ENCODE data around the gene NOVA2.

The NOVA2 gene

DNA sequence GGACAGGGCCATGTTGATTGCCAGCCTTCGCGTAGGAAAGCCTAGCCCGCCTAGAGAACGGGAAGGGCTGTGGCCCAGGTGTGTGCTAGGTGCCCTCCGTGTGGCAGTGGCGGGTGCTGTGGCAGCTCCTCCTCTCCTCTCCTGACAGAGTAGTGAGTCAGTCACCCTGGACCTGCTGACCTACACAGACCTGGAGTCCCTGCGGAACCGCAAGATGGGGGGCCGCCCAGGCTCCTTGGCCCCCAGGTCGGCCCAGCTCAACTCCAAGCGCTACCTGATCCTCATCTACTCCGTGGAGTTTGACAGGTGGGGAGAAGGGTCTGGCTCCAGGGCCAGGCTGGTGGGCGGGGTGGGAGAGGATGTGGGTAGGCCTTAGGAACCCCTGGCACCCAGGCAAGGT is 32.7 kb upstream of the NOVA2 start:
- Histone ChIP-seq H3F3A (ENCODE audit: control insufficient read depth, insufficient read depth) (no peaks in the 10 kb centered on the region), H4K20me1 (ENCODE audit: control insufficient read depth, insufficient read depth, low read depth, low read length) (0 out of 2 replicates have a peak, but pooled peaks cover 5% of the 10 kb centered on the region), H3K27ac (ENCODE audit: low read depth, low read length) (no peak overlapping the region), H3K4me3 (ENCODE audit: low read length) (no peak overlapping the region), H3K79me2 (ENCODE audit: control insufficient read depth, low read length) (no peaks in the 10 kb centered on the region), H3K36me3 (ENCODE audit: control insufficient read depth, low read length) (peaks cover 9% of the 10 kb centered on the region; the same call in 1 of the 2 replicates), H3K4me2 (ENCODE audit: low read length) (no peak overlapping the region), H3K4me1 (ENCODE audit: control insufficient read depth, low read length) (0 out of 2 replicates have a peak, but pooled peaks cover 3% of the 10 kb centered on the region), H3K9me2 (replicated peaks; ENCODE audit: control insufficient read depth, low read length) (no peaks in the 10 kb centered on the region), H3K27me3 (ENCODE audit: control insufficient read depth, low read length) (no peaks in the 10 kb centered on the region), H3K9me3 (ENCODE audit: control insufficient read depth, insufficient read depth, low read length) (no peaks in the 10 kb centered on the region)
- TF ChIP-seq, protein P1, sequence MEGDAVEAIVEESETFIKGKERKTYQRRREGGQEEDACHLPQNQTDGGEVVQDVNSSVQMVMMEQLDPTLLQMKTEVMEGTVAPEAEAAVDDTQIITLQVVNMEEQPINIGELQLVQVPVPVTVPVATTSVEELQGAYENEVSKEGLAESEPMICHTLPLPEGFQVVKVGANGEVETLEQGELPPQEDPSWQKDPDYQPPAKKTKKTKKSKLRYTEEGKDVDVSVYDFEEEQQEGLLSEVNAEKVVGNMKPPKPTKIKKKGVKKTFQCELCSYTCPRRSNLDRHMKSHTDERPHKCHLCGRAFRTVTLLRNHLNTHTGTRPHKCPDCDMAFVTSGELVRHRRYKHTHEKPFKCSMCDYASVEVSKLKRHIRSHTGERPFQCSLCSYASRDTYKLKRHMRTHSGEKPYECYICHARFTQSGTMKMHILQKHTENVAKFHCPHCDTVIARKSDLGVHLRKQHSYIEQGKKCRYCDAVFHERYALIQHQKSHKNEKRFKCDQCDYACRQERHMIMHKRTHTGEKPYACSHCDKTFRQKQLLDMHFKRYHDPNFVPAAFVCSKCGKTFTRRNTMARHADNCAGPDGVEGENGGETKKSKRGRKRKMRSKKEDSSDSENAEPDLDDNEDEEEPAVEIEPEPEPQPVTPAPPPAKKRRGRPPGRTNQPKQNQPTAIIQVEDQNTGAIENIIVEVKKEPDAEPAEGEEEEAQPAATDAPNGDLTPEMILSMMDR (IDR thresholded peaks at IDR 0.05; ENCODE audit: low read depth, low read length, poor library complexity, severe bottlenecking): no peak
- TF ChIP-seq EZH2phosphoT487 (IDR thresholded peaks at IDR 0.05; ENCODE audit: borderline replicate concordance, low read length): no peak

DNA sequence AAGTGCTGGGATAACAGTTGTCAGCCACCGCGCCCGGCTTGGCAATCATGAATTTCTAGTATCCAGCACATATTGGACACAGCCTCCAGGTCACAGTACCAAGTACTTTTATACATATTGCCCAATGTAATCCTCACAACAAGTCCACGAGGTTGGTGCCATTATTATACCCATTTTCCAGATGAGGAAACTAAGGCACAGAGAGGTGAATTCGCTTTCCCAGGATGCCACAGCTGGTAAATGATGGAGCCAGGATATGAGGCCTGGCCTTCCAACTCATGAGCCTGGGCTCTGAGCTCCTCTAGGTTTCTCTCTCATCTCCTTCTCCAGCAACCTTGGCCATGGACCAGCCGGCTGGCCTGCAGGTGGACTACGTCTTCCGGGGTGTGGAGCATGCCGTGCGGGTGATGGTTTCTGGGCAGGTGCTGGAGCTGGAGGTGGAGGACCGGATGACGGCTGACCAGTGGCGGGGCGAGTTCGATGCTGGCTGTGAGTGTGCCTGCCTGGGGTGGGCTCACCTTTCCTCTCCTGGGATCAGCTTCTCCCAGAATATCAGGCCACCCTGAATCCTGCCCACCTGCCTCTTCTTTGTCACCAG is 29.1 kb upstream of the NOVA2 start:
- Histone ChIP-seq H3K4me2 (ENCODE audit: low read length) (no peak overlapping the region), H3K27me3 (ENCODE audit: control insufficient read depth, low read length) (no peaks in the 10 kb centered on the region), H3K79me2 (ENCODE audit: control insufficient read depth, low read length) (no peaks in the 10 kb centered on the region), H3K27ac (ENCODE audit: low read depth, low read length) (no peak overlapping the region), H3F3A (ENCODE audit: control insufficient read depth, insufficient read depth) (no peaks in the 10 kb centered on the region), H3K4me1 (ENCODE audit: control insufficient read depth, low read length) (peaks cover 8% of the 10 kb centered on the region), H3K9me3 (ENCODE audit: control insufficient read depth, insufficient read depth, low read length) (no peaks in the 10 kb centered on the region), H3K9me2 (replicated peaks; ENCODE audit: control insufficient read depth, low read length) (no peaks in the 10 kb centered on the region), H3K36me3 (ENCODE audit: control insufficient read depth, low read length) (peaks cover 9% of the 10 kb centered on the region; the same call in 1 of the 2 replicates), H3K4me3 (ENCODE audit: low read length) (no peak overlapping the region), H4K20me1 (ENCODE audit: control insufficient read depth, insufficient read depth, low read depth, low read length) (peaks cover 5% of the 10 kb centered on the region; the same call in 1 of the 2 replicates)
- TF ChIP-seq, protein P1 (IDR thresholded peaks at IDR 0.05; ENCODE audit: low read depth, low read length, poor library complexity, severe bottlenecking): no peak
- no peak for TF ChIP-seq EZH2phosphoT487 (IDR thresholded peaks at IDR 0.05; ENCODE audit: borderline replicate concordance, low read length)

DNA sequence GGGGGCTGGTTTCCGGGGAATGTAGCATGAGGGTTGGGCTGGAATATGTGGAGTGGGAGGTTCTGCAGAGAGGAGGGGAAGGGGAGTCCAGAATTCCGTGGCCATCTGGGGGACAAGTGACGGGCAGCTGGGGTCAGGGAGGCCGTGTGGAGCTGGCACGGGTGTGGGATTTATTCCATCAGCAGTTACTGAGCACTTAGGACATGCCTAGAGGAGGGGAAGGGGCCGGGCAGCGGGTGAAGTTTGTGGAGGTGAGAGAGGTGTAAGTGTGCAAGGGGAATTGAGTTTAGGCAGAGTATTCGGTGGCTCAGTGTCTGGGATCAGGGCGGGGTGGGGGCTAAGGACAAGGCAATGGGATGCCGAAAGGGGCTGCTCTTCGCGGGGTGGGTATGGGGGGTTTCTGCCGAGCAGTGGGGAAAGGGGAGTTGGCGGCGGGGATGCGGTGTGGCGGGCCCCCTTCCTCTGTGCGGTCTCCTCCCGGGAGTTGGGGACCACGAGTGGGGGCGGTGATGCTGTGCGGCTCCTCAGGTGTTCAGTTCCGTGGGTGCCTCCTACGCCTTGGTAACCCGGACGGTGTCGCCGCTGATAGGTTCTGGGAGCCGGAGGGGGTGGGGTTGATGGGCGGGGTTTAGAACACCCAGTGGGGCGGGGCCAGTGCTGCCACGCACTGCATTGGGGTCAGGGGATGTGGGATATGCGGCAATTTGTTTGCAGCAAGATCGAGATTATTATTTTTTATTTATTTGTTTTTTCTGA is 27.0 kb upstream of the NOVA2 start:
- H3K4me3 ChIP-seq (ENCODE audit: low read length): peak overlapping the region; percentile 64

More for the DNA sequence above, 27.0 kb upstream of the NOVA2 start:
- peak overlapping the region; percentile 71 for H3K4me2 ChIP-seq (ENCODE audit: low read length)
- H3K79me2 ChIP-seq (ENCODE audit: control insufficient read depth, low read length): peaks cover 12% of the 10 kb centered on the region
- no peaks in the 10 kb centered on the region for H3K9me3 ChIP-seq (ENCODE audit: control insufficient read depth, insufficient read depth, low read length)
- no peaks in the 10 kb centered on the region for H3F3A ChIP-seq (ENCODE audit: control insufficient read depth, insufficient read depth)
- H3K4me1 ChIP-seq (ENCODE audit: control insufficient read depth, low read length): peaks cover 13% of the 10 kb centered on the region
- H3K9me2 ChIP-seq (replicated peaks; ENCODE audit: control insufficient read depth, low read length): no peaks in the 10 kb centered on the region
- H3K36me3 ChIP-seq (ENCODE audit: control insufficient read depth, low read length): peaks cover 8% of the 10 kb centered on the region
- TF ChIP-seq, protein P1 (IDR thresholded peaks at IDR 0.05; ENCODE audit: low read depth, low read length, poor library complexity, severe bottlenecking): no peak
- TF ChIP-seq EZH2phosphoT487 (IDR thresholded peaks at IDR 0.05; ENCODE audit: borderline replicate concordance, low read length): no peak
- peaks cover 5% of the 10 kb centered on the region; the same call in 1 of the 2 replicates for H4K20me1 ChIP-seq (ENCODE audit: control insufficient read depth, insufficient read depth, low read depth, low read length)
- H3K27ac ChIP-seq (ENCODE audit: low read depth, low read length): no peak overlapping the region
- H3K27me3 ChIP-seq (ENCODE audit: control insufficient read depth, low read length): no peaks in the 10 kb centered on the region

Measured in DOHH2 (cell line).